ENCODE measurements around the gene PDCD1LG2.

Gene PDCD1LG2

DNA sequence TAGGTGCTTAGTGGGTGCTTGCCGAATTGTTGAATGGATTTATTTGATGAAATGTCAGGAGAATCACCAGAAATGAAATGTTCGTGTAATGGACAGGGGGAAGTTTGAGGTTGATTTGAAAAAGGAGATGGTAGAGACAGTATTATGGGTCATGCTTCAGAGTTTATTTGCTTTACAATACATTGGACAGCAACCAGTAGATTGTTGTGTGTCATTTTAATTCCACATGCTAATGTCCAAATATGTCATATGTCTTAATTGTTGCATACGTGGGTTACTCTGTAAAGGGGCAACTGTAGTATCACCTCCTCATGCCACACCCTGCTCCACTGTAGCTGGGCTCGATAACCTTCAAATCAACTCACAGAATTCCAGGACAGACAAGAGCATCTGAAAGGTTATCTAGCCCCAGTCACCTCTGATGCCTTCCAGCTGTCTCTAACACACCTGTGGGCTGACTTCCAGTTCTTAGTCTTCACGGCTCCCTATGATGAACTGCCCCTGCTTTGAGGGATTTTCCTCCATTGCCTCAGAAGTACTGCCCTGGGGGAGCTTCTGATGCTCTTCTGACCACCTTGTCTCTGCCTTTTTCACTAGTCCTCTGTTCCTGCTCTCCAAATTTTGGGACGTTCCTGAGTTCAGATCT lies 1.7 kb downstream of the PDCD1LG2 start:
- Histone ChIP-seq H3K27me3 (ENCODE audit: control insufficient read depth in 5 of 5, insufficient read depth in 4 of 5, low read length in 5 of 5) (no peaks in the 10 kb centered on the region), H3K4me3 (ENCODE audit: low read depth in 1 of 5, low read length in 5 of 5) (peak overlapping the region in 4 of 5 donors; percentile 59 to 71 (median 66)), H3K36me3 (ENCODE audit: control insufficient read depth in 5 of 5, insufficient read depth in 5 of 5, low read length in 5 of 5) (no peaks in the 10 kb centered on the region), H3K9ac (ENCODE audit: low read length in 5 of 5) (peak overlapping the region in 1 of 5 donors; percentile 62), H3K9me3 (ENCODE audit: control insufficient read depth in 5 of 5, low read length in 5 of 5) (no peaks in the 10 kb centered on the region), H3K4me1 (ENCODE audit: control insufficient read depth in 5 of 5, insufficient read depth in 5 of 5, low read length in 5 of 5) (peaks cover 4 to 56% (median 29%) of the 10 kb centered on the region in 5 donors), H3K27ac (ENCODE audit: low read depth, low read length) (peak overlapping the region; percentile 69)

DNA sequence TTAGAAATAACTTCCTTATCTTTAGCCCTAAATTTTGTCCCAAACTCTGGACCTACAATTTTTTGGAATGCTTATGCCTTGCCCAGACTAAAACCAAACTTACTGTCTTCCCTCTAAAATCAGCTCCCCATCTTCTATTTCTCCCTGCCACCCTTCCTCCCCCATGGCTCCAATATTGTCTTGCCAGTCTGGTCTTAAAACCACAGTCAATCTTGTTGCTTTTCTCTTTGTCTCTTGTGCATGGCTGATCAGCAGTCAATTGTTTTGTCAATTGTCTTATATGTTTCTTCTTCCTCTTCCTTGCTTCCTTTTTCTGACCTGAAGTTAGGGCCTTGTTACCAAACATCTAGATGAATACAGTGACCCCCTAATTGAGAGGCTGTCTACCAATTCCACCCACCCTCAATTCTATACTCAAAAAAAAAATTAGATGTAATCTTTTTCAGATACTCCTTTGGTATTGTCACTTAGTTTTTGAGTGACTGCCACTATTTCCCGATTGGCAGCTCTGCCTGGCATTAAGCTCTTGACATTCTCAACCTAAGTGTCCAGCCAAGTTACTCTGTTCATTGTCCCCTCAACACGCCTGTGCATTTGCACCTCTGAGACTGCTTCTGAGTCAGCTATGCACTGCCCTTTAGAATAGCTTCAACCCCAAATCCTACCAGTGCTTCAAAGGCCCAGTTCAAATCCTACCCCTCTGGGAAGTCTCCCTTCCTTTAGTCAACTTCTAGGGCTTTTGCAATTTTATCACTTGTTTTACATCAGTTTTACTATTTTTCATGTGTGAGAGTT lies 2.5 kb downstream of the PDCD1LG2 start:
- Histone ChIP-seq H3K27me3 (ENCODE audit: control insufficient read depth in 5 of 5, insufficient read depth in 4 of 5, low read length in 5 of 5) (no peaks in the 10 kb centered on the region), H3K4me3 (ENCODE audit: low read depth in 1 of 5, low read length in 5 of 5) (no peak overlapping the region), H3K36me3 (ENCODE audit: control insufficient read depth in 5 of 5, insufficient read depth in 5 of 5, low read length in 5 of 5) (no peaks in the 10 kb centered on the region), H3K9ac (ENCODE audit: low read length in 5 of 5) (no peak overlapping the region), H3K9me3 (ENCODE audit: control insufficient read depth in 5 of 5, low read length in 5 of 5) (no peaks in the 10 kb centered on the region), H3K4me1 (ENCODE audit: control insufficient read depth in 5 of 5, insufficient read depth in 5 of 5, low read length in 5 of 5) (peaks cover 4 to 61% (median 29%) of the 10 kb centered on the region in 5 donors), H3K27ac (ENCODE audit: low read depth, low read length) (no peak overlapping the region)

DNA sequence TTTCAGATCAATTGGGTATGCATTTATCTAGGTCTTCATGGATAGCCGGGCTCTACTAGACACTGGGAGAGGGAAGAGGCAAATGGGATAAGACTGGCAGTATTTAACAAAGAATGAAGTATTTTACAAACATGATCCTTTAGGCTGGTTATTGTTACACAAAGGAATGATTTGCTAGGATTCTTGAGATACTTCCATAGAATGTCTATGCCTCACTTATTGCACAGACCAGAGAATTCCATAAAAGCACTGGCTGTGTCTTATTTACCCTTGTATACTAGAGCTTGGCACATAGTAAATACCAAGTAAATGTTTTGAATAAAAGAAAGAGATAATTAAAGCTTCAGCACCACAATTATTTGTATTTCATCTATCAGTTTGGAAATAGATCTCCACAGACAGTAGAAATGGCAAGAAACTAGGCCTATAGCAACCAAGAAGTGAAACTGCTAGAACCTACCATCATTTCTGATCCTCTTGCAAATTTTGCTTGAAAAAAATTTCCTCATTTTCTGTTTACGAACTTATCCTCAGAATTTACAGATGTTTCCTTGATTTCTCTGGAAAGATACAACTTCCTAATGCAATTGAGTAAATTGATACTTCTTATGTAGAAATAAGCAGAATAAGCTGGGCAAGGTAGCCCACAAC lies 3.8 kb downstream of the PDCD1LG2 start:
- Histone ChIP-seq H3K36me3 (ENCODE audit: control insufficient read depth in 5 of 5, insufficient read depth in 5 of 5, low read length in 5 of 5) (no peaks in the 10 kb centered on the region), H3K27ac (ENCODE audit: low read depth, low read length) (no peak overlapping the region), H3K9ac (ENCODE audit: low read length in 5 of 5) (no peak overlapping the region), H3K9me3 (ENCODE audit: control insufficient read depth in 5 of 5, low read length in 5 of 5) (no peaks in the 10 kb centered on the region), H3K4me3 (ENCODE audit: low read depth in 1 of 5, low read length in 5 of 5) (no peak overlapping the region), H3K4me1 (ENCODE audit: control insufficient read depth in 5 of 5, insufficient read depth in 5 of 5, low read length in 5 of 5) (peaks cover 4 to 68% (median 29%) of the 10 kb centered on the region in 5 donors), H3K27me3 (ENCODE audit: control insufficient read depth in 5 of 5, insufficient read depth in 4 of 5, low read length in 5 of 5) (no peaks in the 10 kb centered on the region)

DNA sequence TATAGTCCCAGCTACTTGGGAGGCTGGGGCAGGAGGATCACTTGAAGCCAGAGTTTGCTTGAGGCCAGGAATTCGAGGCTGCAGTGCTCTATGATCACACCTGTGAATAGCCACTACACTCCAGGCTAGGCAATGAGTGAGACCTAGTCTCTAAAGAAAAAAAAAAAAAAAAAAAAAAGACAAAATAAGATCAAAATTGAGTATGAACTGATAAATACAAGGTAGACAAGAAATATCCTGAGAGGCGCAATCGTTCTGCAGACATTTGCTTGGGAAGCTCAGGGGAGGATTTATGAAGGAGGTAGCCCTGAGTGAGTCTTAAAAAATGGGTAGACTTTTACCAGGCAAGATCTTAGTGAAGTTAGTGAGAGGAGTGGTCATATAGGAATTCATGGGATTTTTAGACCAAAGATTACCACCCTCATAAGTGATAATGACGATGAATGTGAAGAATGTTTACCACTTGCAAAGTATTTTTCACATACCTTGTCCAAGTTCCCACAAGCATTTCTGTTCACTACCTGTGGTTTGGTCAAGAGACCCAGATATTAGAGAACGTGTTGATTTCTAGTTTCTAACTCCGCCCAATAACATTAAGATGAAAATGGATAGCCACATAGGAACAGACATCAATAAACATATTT lies 4.4 kb downstream of the PDCD1LG2 start:
- Histone ChIP-seq H3K9ac (ENCODE audit: low read length in 5 of 5) (no peak overlapping the region), H3K9me3 (ENCODE audit: control insufficient read depth in 5 of 5, low read length in 5 of 5) (no peaks in the 10 kb centered on the region)

DNA sequence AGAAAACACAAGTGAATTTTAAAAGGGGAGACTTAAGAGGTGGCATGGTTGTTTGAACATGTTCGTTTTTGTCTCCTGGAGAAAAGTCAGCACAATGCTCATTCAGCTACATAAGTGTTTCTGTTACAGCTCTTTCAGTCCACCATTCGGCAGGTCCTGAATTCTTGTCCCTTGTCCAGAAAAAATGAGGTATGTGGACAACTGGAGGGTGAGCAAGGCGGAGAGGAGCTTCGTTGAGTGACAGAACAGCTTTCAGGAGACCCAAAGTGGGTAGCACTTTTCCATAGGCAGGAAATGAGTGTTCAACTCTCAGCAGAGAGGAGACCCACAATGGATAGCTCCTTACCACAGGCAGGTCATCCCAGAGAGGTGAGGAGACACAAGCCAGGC lies 4.9 kb downstream of the PDCD1LG2 start:
- Histone ChIP-seq H3K27me3 (ENCODE audit: control insufficient read depth in 5 of 5, insufficient read depth in 4 of 5, low read length in 5 of 5) (no peaks in the 10 kb centered on the region), H3K4me1 (ENCODE audit: control insufficient read depth in 5 of 5, insufficient read depth in 5 of 5, low read length in 5 of 5) (peaks cover 4 to 56% (median 22%) of the 10 kb centered on the region in 5 donors), H3K36me3 (ENCODE audit: control insufficient read depth in 5 of 5, insufficient read depth in 5 of 5, low read length in 5 of 5) (no peaks in the 10 kb centered on the region), H3K9me3 (ENCODE audit: control insufficient read depth in 5 of 5, low read length in 5 of 5) (no peaks in the 10 kb centered on the region), H3K27ac (ENCODE audit: low read depth, low read length) (no peak overlapping the region), H3K9ac (ENCODE audit: low read length in 5 of 5) (no peak overlapping the region), H3K4me3 (ENCODE audit: low read depth in 1 of 5, low read length in 5 of 5) (no peak overlapping the region)

More for the DNA sequence above, 4.4 kb downstream of the PDCD1LG2 start:
- Histone ChIP-seq H3K27me3 (ENCODE audit: control insufficient read depth in 5 of 5, insufficient read depth in 4 of 5, low read length in 5 of 5) (no peaks in the 10 kb centered on the region), H3K36me3 (ENCODE audit: control insufficient read depth in 5 of 5, insufficient read depth in 5 of 5, low read length in 5 of 5) (no peaks in the 10 kb centered on the region), H3K4me1 (ENCODE audit: control insufficient read depth in 5 of 5, insufficient read depth in 5 of 5, low read length in 5 of 5) (peaks cover 4 to 61% (median 23%) of the 10 kb centered on the region in 5 donors), H3K4me3 (ENCODE audit: low read depth in 1 of 5, low read length in 5 of 5) (no peak overlapping the region), H3K27ac (ENCODE audit: low read depth, low read length) (no peak overlapping the region)

DNA sequence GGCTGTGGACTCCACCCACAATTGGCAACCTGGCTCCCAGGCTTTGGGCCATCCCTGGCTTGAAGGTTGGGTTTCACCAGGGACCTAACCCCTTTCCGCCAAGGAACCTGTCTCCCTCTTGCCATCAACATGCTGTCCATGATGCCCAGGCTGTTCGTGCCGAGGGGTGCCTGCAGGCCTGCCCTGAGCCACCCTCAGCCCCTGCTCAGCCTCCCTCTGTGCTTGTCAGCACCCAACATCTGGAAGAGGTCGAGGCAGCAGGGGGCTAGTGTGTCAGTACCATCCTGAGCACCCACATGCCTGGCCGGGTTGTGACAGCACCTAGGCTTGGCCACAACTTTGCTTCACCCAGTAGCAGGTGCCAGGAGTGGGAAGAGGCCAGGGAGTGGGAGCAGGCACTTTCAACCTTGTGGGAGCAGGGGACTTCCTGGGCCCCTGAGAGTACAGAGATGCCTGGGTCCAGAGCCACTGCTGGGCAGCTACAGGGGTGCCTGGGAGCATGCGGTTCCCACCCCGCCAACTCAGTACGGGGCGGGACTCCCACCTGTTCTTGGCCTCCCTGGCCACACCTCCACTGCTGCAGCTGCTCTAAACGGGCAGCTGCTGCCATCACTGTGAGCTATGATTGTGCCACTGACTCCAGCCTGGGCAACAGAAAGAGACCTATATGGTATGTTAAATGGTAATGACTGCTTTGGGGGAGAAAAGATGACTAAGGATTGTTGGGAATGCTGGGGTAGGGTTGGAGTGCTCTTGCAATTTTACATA lies 6.3 kb downstream of the PDCD1LG2 start:
- H3K9me3 ChIP-seq (ENCODE audit: control insufficient read depth in 5 of 5, low read length in 5 of 5): no peaks in the 10 kb centered on the region
- no peaks in the 10 kb centered on the region for H3K27me3 ChIP-seq (ENCODE audit: control insufficient read depth in 5 of 5, insufficient read depth in 4 of 5, low read length in 5 of 5)
- no peak overlapping the region for H3K4me3 ChIP-seq (ENCODE audit: low read depth in 1 of 5, low read length in 5 of 5)
- H3K9ac ChIP-seq (ENCODE audit: low read length in 5 of 5): no peak overlapping the region
- H3K36me3 ChIP-seq (ENCODE audit: control insufficient read depth in 5 of 5, insufficient read depth in 5 of 5, low read length in 5 of 5): no peaks in the 10 kb centered on the region
- H3K4me1 ChIP-seq (ENCODE audit: control insufficient read depth in 5 of 5, insufficient read depth in 5 of 5, low read length in 5 of 5): peaks cover under 1 to 43% (median 10%) of the 10 kb centered on the region in 5 donors
- H3K27ac ChIP-seq (ENCODE audit: low read depth, low read length): no peak overlapping the region

DNA sequence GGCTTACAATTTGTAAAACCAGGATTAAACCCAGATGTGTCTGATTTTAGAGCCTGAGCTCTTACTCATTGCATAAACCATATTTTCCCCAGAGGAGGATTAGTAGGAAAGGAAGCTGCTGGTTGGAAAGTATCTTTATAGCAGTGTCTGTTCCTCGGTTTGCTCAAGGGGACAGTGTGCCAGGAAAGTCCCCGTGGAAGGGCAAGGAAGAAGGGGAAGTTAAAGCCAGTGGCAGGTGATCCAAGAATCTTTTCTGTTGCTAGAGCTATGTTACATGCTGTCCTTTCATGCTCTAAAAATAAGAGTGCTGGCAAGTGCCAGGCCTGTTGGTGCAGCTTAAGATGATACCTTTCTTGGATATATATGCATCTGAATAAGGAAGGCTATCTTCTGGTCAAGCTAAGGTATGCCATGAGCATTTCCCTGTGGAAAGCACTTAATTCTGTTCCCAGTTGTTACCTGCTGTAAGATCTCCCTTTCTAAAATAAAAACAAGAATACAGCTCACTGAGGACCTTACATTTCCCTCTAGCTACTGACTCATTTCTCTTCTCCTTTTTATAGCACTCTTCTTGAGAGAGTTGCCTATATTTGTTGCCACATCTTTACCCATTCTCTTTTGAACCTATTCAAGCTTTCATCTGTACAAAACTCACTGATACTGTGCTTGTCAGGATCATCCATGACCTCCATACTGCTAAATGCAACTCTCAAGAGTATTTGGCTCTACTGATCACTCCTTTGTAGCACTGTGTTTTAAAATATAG lies 8.0 kb downstream of the PDCD1LG2 start:
- Histone ChIP-seq H3K4me1 (ENCODE audit: control insufficient read depth in 5 of 5, insufficient read depth in 5 of 5, low read length in 5 of 5) (peaks cover 0 to 32% (median 11%) of the 10 kb centered on the region in 5 donors), H3K4me3 (ENCODE audit: low read depth in 1 of 5, low read length in 5 of 5) (no peak overlapping the region), H3K36me3 (ENCODE audit: control insufficient read depth in 5 of 5, insufficient read depth in 5 of 5, low read length in 5 of 5) (peaks cover 0 to 7% (median 0%) of the 10 kb centered on the region in 5 donors), H3K27ac (ENCODE audit: low read depth, low read length) (no peak overlapping the region), H3K9ac (ENCODE audit: low read length in 5 of 5) (no peak overlapping the region), H3K9me3 (ENCODE audit: control insufficient read depth in 5 of 5, low read length in 5 of 5) (no peaks in the 10 kb centered on the region), H3K27me3 (ENCODE audit: control insufficient read depth in 5 of 5, insufficient read depth in 4 of 5, low read length in 5 of 5) (no peaks in the 10 kb centered on the region)

DNA sequence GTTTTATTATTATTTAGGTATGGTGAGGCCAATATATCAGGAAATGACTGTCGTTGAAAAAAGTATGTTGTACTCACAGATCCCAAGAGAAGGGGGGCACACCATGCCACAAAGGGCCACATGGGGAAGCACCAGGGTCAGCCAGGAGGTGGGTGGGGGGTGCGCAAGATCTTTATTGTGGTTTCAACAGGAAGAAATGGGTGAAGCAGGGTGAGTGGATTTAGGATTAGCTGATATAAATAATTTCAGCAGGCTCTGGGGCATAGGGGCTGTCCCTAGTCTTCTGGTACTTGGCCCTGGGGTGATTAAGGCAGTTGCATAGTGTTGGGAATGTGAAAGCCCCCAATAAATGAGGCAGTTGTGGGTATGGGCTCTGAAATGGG lies 8.6 kb downstream of the PDCD1LG2 start:
- no peak overlapping the region for H3K4me3 ChIP-seq (ENCODE audit: low read depth in 1 of 5, low read length in 5 of 5)
- H3K27ac ChIP-seq (ENCODE audit: low read depth, low read length): no peak overlapping the region
- H3K36me3 ChIP-seq (ENCODE audit: control insufficient read depth in 5 of 5, insufficient read depth in 5 of 5, low read length in 5 of 5): peaks cover 0 to 11% (median 0%) of the 10 kb centered on the region in 5 donors
- H3K9ac ChIP-seq (ENCODE audit: low read length in 5 of 5): no peak overlapping the region
- peaks cover 0 to 29% (median 11%) of the 10 kb centered on the region in 5 donors for H3K4me1 ChIP-seq (ENCODE audit: control insufficient read depth in 5 of 5, insufficient read depth in 5 of 5, low read length in 5 of 5)
- H3K9me3 ChIP-seq (ENCODE audit: control insufficient read depth in 5 of 5, low read length in 5 of 5): no peaks in the 10 kb centered on the region
- H3K27me3 ChIP-seq (ENCODE audit: control insufficient read depth in 5 of 5, insufficient read depth in 4 of 5, low read length in 5 of 5): no peaks in the 10 kb centered on the region

DNA sequence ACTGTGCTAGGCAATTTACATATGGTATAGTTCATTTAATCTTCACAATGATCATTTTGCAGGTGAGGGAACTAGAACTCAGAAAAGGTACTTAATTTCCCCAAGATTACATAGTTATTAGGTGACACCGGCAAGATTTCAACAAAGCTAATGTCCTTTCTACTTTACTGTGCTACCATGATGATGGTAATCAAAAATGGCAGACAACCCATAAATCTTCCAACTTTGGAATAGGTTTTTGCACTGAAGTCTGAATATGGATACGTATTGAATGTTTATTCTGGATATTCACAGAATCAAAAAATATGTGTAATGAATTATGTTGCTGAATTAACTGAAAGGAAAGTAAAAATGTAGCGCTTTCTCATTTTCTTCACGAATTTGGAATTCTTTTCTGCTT lies 13.8 kb downstream of the PDCD1LG2 start:
- Histone ChIP-seq H3K36me3 (ENCODE audit: control insufficient read depth in 5 of 5, insufficient read depth in 5 of 5, low read length in 5 of 5) (peaks cover 0 to 11% (median 0%) of the 10 kb centered on the region in 5 donors), H3K27me3 (ENCODE audit: control insufficient read depth in 5 of 5, insufficient read depth in 4 of 5, low read length in 5 of 5) (no peaks in the 10 kb centered on the region), H3K9me3 (ENCODE audit: control insufficient read depth in 5 of 5, low read length in 5 of 5) (no peaks in the 10 kb centered on the region), H3K4me3 (ENCODE audit: low read depth in 1 of 5, low read length in 5 of 5) (no peak overlapping the region), H3K27ac (ENCODE audit: low read depth, low read length) (no peak overlapping the region), H3K9ac (ENCODE audit: low read length in 5 of 5) (no peak overlapping the region), H3K4me1 (ENCODE audit: control insufficient read depth in 5 of 5, insufficient read depth in 5 of 5, low read length in 5 of 5) (peaks cover 0 to 6% (median 4%) of the 10 kb centered on the region in 5 donors)

Data from subcutaneous abdominal adipose tissue (tissue), 5 donors.